Lower leg skin (tissue), 4 donors: ENCODE results near the gene DOCK9. TPM values are rescaled to one million over a fixed set of nuclear protein-coding genes. Genes with fewer than 3 reads are reported as not detected.

Experiments
- DNase-seq, 2 donors: peaks; one replicate each; pipeline ENCODE4 v3.0.0-alpha.2; 2019; ENCODE audit warnings: low spot score in 2 of 2
- H3K4me3 ChIP-seq: fragments of 200-600 bp; sonication (generic); 2 replicates; pipeline ENCODE4 v1.5.1; 2017; ENCODE audit warnings: mild to moderate bottlenecking, low read depth; ENCODE audit not compliant: poor library complexity, severe bottlenecking
- POLR2A ChIP-seq, 2 donors: fragments of 450-650 bp; IDR thresholded peaks; one replicate each; pipeline ENCODE4 v1.6.1; 2016 to 2017; ENCODE audit warnings: antibody characterized with exemption in 2 of 2, mild to moderate bottlenecking in 1 of 2, moderate library complexity in 1 of 2
- WGBS, 2 donors: methylation state at CpG; one replicate each; pipeline ENCODE4 v1.1.5; 2018; 5-methylcytosine and 5-hydroxymethylcytosine counted together
- intact Hi-C: fragments of 100-400 bp; cut with DNase I; formaldehyde crosslinking; loops from one replicate; pipeline ENCODE4 v1.15.0; 2023; ENCODE audit warnings: low total_unique reads
- total RNA-seq, 4 donors: library from RNA; depleted of rRNA; stranded (reverse); fragments of >200 nt; gene quantifications; one replicate each; pipeline ENCODE4 v1.1.0, GENCODE V29; 2016
- TF ChIP-seq, protein P1 (sequence below), 3 donors: fragments of 450-650 bp; IDR thresholded peaks; one replicate each; pipeline ENCODE4 v1.5.1; 2016; ENCODE audit warnings: antibody characterized with exemption in 3 of 3, mild to moderate bottlenecking in 3 of 3, moderate library complexity in 2 of 3

DOCK9 gene
- total RNA-seq, 4 donors from 2014 or later = 189 to 292 (median 271) TPM

DNA sequence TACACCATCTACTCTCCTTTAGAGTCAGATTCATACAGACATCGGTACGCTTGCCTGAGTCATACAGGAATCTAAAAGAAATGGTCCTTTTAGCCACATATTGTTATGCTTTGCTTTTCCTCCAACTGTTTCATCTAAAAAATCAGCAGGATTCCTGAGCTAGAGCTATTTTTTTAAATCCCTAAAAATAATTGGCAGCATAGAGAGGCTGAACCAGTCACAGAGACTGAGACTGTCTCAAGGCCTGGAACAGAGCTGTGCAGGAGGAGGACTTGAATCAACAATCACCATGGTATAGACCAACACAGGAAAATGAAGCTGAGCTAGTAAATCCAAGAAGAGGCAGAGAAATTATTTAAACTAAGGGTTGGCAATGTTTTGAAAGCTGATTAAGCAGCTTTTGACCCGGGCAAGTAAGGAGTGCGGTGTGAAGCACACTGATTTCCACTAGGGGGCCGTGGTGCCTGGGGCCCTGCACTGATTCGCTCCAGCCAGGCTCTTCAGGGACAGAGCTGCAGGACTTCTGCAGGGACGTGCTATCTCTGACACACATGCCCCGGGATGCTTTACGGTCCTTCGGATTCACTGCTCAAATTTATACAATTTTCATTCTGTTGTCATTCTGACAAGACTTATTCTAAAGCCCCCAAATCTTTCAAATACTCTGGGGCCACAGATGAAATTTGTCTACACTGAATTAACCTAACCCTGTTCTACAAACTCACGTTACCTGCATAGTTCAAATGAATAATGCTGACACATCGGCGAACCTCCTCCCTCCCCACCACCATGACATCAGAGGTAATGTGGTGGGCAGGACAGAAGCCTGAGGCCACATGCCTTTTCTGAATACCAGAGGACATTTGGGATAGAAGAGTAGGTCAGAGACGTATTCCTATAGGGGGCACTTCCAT is 137.8 kb downstream of the DOCK9 start:
- DNase-seq = no peak
- H3K4me3 ChIP-seq = no peak overlapping the region
- TF ChIP-seq, protein P1, sequence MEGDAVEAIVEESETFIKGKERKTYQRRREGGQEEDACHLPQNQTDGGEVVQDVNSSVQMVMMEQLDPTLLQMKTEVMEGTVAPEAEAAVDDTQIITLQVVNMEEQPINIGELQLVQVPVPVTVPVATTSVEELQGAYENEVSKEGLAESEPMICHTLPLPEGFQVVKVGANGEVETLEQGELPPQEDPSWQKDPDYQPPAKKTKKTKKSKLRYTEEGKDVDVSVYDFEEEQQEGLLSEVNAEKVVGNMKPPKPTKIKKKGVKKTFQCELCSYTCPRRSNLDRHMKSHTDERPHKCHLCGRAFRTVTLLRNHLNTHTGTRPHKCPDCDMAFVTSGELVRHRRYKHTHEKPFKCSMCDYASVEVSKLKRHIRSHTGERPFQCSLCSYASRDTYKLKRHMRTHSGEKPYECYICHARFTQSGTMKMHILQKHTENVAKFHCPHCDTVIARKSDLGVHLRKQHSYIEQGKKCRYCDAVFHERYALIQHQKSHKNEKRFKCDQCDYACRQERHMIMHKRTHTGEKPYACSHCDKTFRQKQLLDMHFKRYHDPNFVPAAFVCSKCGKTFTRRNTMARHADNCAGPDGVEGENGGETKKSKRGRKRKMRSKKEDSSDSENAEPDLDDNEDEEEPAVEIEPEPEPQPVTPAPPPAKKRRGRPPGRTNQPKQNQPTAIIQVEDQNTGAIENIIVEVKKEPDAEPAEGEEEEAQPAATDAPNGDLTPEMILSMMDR (IDR thresholded peaks at IDR 0.05) = no peak
- no peak for TF ChIP-seq POLR2A (IDR thresholded peaks at IDR 0.05)
- 50% methylated on average over 14 of the region's 14 CpGs for WGBS, 2 donors
- intact Hi-C loops = loop anchor here (10.0 kb wide), 1 partner anchor 985 kb away; no protein-coding TSS in a partner anchor

DNA sequence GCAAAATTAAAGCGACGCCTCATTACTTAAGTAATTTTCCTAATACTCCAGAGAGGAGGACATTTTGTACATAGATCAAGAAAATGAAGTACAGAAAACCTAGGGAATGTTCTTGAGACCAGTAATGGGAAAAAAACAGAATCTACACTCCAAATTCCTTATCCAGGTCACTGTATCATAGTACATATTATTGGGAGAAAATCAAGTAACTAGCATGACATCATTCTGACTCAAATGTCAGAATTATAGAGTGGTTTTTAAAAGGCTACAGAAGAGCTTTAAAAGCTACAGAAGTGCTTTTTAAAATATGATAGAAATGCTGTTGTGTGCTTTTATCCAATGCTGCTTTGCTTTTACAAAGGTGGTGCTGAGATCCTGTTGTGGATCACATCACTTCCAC is 139.1 kb downstream of the DOCK9 start:
- intact Hi-C loops = no loop called here
- WGBS, 2 donors = 97 to 98% methylated on average over 2 of the region's 2 CpGs
- no peak for DNase-seq
- no peak for TF ChIP-seq POLR2A (IDR thresholded peaks at IDR 0.05)
- TF ChIP-seq, protein P1 (IDR thresholded peaks at IDR 0.05) = no peak
- H3K4me3 ChIP-seq = no peak overlapping the region

DNA sequence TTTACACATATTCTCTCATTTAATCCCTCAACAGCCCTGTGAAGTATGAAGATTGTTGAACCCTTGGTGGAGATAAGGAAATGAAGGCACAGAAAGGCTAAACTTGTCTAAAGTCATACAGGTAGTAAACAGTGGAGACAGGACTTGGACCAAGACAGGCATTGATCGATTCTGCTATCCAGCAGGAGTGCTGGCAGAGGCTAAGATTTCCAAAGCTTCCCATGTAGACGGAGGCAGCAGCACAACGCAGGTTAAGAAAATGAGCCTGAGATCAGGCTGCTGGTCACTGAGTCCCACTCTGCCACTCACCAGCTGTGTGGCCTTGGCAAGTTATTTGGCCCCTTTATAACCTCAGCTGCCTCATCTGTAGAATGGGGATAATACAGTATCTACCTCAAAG is 140.0 kb downstream of the DOCK9 start:
- intact Hi-C loops = no loop called here
- TF ChIP-seq, protein P1 (IDR thresholded peaks at IDR 0.05) = no peak
- no peak for TF ChIP-seq POLR2A (IDR thresholded peaks at IDR 0.05)
- H3K4me3 ChIP-seq = no peak overlapping the region
- DNase-seq = no peak
- WGBS, 2 donors = 94 to 100% methylated on average over 3 of the region's 3 CpGs

DNA sequence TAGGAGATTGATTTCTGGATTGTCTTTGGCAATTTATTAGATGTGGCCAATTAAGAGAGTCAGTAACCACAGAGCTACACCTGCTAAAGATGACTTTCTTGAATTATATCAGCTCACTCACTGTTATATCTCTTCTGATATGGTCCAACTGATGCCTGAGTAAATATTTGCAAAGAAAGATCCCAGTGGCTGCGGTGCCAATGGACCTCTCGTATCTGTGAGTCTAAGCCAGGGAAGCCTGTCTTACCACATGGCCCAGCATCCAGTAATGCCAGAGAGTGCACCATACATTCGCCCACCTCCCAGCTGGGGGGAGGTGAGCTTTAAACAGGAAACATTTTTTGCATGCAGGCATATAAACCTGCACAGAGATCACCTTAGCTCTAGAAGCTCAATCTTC is 142.7 kb downstream of the DOCK9 start:
- no peak overlapping the region for H3K4me3 ChIP-seq
- intact Hi-C loops = no loop called here
- TF ChIP-seq, protein P1 (IDR thresholded peaks at IDR 0.05) = no peak
- TF ChIP-seq POLR2A (IDR thresholded peaks at IDR 0.05) = no peak
- DNase-seq = no peak
- WGBS, 2 donors = 94 to 95% methylated on average over 3 of the region's 3 CpGs

DNA sequence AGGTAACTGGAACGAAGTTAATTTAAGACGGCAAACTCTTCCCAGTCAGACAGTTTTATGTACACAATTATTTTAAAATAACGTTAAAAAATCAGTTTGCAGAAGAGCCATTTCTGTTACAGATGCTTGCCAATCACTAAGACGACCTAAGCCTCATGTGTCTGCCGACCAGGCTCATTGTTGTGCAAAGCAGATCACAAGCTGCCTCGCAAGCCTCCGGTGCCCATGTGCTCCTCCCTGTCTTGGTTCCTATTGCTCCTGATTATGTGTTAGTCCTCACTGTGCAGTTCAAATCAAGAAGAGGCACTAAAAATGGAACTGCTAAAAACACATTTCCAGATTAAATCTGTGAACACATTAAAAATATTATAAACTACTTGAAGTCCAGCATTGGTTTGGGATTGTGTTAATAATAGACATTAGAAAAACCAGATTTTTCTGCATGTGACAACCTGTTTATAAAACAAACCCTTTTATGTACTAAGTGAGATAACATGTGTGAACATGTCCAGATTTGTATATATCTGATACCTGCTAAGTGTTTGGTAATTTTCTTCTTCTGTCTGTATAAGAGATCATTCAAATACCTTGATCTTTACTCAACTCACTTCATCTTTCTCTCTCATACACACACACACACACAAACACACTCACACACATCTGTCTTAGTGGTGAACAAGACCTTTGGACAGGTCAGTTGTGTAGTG is 143.5 kb downstream of the DOCK9 start:
- 53 to 63% methylated on average over 7 of the region's 7 CpGs for WGBS, 2 donors

More for the DNA sequence above, 143.5 kb downstream of the DOCK9 start:
- no peak for DNase-seq
- intact Hi-C loops = no loop called here
- H3K4me3 ChIP-seq = no peak overlapping the region
- TF ChIP-seq, protein P1 (IDR thresholded peaks at IDR 0.05) = no peak
- no peak for TF ChIP-seq POLR2A (IDR thresholded peaks at IDR 0.05)
